Right cardiac atrium (tissue), 5 donors: ENCODE measurements around the gene PEAR1. TPM values are rescaled to one million over a fixed set of nuclear protein-coding genes. Genes with fewer than 3 reads are reported as not detected.

Experiments used
- ATAC-seq, 2 donors: fragments of 200-7000 bp; cut with Tn5 transposase; one replicate each; pipeline versions ENCODE4 v1.8.0 to v1.9.1; 2020; ENCODE audit warnings: moderate library complexity in 2 of 2, mild to moderate bottlenecking in 1 of 2
- DNase-seq, 3 donors: peaks; one replicate each; pipeline ENCODE4 v3.0.0-alpha.2; 2020
- H3K27ac ChIP-seq: one replicate; pipeline ENCODE4 v1.5.1; 2013; ENCODE audit warnings: mild to moderate bottlenecking, low read length, control low read depth, moderate library complexity
- H3K27me3 ChIP-seq: one replicate; pipeline ENCODE4 v1.6.1; 2013; ENCODE audit not compliant: control insufficient read depth, insufficient read depth
- H3K4me1 ChIP-seq: one replicate; pipeline ENCODE4 v1.6.1; 2013; ENCODE audit warnings: low read length; ENCODE audit not compliant: control insufficient read depth, insufficient read depth
- H3K4me3 ChIP-seq: one replicate; pipeline ENCODE4 v1.5.1; 2013; ENCODE audit warnings: low read length, control low read depth
- H3K9me3 ChIP-seq: one replicate; pipeline ENCODE4 v1.6.1; 2013; ENCODE audit warnings: low read length; ENCODE audit not compliant: control insufficient read depth
- WGBS: extraction: QIAGEN DNeasy Blood & Tissue Kit; methylation state at CpG from one replicate; pipeline ENCODE4 v1.1.7; 2013; 5-methylcytosine and 5-hydroxymethylcytosine counted together
- intact Hi-C, 4 donors: fragments of 100-400 bp; cut with DNase I; formaldehyde crosslinking; loops; one replicate each; pipeline versions ENCODE4 v1.11.0 to v1.14.0; 2022 to 2023
- polyA plus RNA-seq: library from polyadenylated mRNA; stranded (reverse); fragments of 200-250 nt; gene quantifications from one replicate; pipeline ENCODE4 v1.2.3, GENCODE V29; 2013
- total RNA-seq, 4 donors: library from RNA; stranded (reverse); fragmentation: NEBNext Ultra II Directional; extraction: Animal tissue kit (Norgen Biotek cat#: 25700); gene quantifications; one replicate each; pipeline ENCODE4 v1.2.1, GENCODE V29; 2021
- donor health status: healthy with polysubstance abuse.
- donor health status: DM: no; HTN: yes; CAD: no.
- donor health status: DM: no; HTN: no; CAD: no.
- donor health status: DM: no; HTN: yes; CAD: no; lungs with severe emphysema.
- donor health status: DM: yes; HTN: yes; CAD: no.

Gene PEAR1
- total and polyA plus RNA-seq, 5 donors = 6.6 to 10.3 (median 8.4) TPM

DNA sequence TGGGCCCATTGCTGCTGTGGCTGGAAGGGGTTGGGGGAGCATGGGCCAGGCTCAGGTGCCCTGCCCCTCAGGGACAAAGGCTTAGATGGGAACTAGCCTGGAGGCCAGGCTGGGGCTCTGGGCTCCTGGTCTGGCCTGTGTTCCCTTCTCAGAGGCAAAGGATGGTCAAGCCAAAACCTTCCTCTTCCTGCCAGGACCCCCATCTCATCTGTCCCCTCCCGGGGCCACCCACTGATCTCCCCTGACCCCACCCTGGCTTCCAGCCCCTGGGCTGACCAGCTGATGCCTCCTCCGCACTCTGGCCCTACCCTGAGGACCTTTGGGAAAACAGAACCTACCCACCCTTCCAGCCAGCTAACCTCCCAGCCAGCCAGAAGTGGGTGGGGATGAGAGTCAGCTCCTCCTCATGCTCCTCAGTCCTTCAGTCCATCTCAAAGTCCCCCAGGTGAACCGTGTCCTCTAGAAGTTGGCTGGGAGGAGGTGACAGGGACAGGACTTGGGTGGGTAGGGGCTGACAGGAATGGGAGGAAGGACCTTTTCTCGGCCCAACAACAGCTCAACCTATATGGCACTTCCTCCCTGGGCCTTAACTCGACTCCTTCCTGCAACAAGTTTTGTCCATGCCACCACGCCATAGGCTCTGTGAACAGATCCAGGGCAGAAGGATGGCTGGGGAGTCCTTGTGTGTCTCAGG is 7.5 kb downstream of the PEAR1 start:
- peak in 2 of 3 donors; percentile 37 to 38 for DNase-seq
- H3K4me3 ChIP-seq = no peak overlapping the region
- intact Hi-C loops = no loop called here
- peaks cover 21% of the 10 kb centered on the region for H3K4me1 ChIP-seq
- ATAC-seq = no peak
- H3K27ac ChIP-seq = no peak overlapping the region
- H3K27me3 ChIP-seq = no peaks in the 10 kb centered on the region
- no peaks in the 10 kb centered on the region for H3K9me3 ChIP-seq
- 63% methylated on average over 6 of the region's 6 CpGs for WGBS

DNA sequence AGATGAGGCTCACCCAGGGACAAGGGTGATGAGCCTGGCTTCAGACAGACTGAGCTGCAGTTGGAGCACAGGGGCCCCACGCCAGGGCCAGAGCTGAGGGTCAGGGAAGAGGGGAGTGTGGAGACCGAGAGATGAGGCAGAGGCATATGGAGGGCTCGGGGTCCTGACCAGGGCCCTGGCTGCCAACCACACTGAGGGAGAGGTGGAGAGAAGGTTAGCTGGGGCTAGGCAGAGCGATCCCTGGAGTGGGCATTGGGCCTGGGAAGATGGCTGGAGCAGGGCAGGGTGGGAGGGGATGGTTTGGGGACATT is 8.0 kb downstream of the PEAR1 start:
- intact Hi-C loops = no loop called here
- peak in 1 of 3 donors; percentile 30 for DNase-seq
- Histone ChIP-seq H3K4me1 (peaks cover 21% of the 10 kb centered on the region), H3K27ac (no peak overlapping the region), H3K9me3 (no peaks in the 10 kb centered on the region), H3K4me3 (no peak overlapping the region), H3K27me3 (no peaks in the 10 kb centered on the region)
- ATAC-seq = no peak
- 83% methylated on average over 4 of the region's 4 CpGs for WGBS

DNA sequence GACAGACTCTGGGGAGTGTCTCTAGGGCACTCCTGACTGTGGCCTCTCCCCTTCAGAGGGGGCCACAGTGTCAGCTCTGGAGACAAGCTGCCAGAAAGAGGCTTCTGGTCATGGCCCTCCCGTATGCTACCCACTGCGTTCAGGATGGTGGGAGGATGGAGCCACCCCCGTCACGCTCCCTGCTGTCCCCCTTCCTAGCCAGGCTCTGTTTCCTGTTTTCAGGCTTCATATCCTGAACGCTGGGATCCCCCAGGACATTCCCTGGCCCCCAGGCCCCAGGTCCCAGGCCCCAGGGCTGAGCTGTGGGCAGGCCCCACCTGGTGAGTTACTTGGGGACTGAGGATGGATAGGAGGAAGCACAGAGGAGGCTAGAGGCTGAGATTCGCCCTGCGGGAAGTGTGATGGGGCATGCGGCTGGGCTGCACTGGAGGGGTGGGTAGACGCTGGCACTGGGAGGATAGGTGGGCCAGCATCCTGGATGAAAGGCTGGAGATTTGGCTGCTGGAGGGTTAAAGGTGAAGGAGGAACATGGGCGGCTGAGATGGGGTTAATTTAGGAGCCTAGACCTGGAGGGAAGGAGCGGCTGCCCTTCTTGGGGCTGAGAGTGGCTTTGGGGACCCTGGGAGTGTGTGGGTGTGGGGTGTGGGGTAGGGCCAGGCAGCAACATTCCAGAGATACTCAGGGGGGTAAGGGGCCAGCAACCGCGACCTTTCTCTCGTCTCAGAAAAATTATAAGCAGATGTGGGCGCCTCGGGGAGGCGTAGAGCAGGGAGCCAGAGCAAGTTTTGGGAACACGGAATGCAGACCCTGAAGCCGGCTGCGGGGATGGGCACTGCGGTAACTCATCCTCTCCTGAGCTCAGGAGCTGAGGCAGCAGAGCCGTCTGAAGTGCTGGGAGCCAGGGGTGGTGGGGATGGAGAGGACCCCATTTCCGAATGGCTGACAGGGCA is 8.7 kb downstream of the PEAR1 start:
- peak in 1 of 3 donors; percentile 41 for DNase-seq
- Histone ChIP-seq H3K4me3 (no peak overlapping the region), H3K27ac (no peak overlapping the region), H3K9me3 (no peaks in the 10 kb centered on the region), H3K4me1 (peaks cover 21% of the 10 kb centered on the region), H3K27me3 (no peaks in the 10 kb centered on the region)
- ATAC-seq = no peak
- intact Hi-C loops = no loop called here
- WGBS = 51% methylated on average over 23 of the region's 23 CpGs

DNA sequence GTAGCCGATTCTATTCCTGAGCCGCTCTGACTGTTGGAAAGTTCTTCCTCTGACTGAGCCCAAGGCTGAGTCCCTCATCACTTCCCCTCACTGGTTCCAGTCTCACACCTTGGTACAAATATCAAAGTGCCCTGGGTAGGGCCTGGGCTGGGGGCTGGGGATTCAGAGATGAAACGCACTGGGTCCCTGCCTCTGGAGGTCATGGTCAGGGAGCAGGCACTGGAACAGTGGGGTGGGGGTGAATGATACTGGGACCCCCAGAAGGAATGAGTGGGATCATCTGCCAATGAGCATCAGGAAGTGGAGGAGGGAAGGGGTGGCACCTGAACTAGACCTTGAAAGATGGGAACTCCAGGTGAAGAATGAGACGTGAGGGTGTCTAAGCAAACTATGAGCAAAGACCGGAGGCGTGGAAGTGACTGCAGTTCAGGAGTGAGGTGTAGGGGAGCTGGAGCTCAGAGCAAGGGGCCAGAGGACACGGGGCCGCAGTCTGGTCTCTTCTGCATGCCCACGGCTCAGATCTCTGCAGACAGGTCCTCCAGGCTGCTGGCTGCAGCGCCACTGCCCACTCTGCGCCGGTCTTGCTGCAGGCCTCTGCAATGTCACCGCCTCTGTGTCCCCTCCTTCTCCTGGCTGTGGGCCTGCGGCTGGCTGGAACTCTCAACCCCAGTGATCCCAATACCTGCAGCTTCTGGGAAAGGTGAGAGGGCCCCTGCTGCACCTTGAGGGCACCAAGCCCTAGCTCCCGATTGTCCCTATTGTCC is 10.0 kb downstream of the PEAR1 start:
- ATAC-seq (no peak), DNase-seq (peak in 2 of 3 donors; percentile 64 to 70)
- no peak overlapping the region for H3K4me3 ChIP-seq
- no peaks in the 10 kb centered on the region for H3K9me3 ChIP-seq
- peaks cover 21% of the 10 kb centered on the region for H3K4me1 ChIP-seq
- no peak overlapping the region for H3K27ac ChIP-seq
- no peaks in the 10 kb centered on the region for H3K27me3 ChIP-seq
- intact Hi-C loops = no loop called here
- WGBS = 69% methylated on average over 15 of the region's 15 CpGs

DNA sequence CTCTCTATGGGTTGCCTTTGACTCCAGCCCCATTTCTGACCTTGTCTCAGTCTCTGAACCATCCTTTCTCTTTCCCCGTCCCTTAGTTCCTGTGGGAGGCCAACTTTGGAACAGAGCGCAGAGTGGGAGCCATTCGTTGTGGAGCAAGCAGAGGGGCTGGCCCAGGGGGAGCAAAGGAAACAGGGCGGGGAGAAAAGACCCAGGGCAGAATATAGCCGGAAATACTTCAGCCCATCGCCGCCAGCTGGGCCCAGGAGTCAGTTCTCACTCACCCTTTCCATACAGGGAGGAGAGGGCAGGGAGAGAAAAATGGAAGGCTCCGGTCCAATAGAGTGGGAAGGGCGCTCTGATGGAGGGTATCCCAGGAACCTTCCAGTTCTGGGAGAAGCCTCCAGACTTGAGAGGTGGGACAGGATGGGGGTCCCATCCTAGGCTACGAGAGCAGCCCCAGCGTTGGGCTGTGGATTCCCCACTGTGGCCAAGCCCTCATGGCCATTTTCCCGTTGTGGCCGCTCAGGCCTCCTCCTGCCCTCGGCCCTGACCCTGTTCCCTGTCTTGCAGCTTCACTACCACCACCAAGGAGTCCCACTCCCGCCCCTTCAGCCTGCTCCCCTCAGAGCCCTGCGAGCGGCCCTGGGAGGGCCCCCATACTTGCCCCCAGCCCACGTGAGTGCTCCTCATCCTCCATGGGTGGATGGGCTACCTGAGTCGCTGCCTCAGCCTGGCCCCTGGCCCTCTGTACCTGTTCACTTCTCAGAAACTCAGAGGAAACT is 10.9 kb downstream of the PEAR1 start:
- WGBS = 65% methylated on average over 19 of the region's 19 CpGs
- DNase-seq (peak in 1 of 3 donors; percentile 50), ATAC-seq (no peak)
- H3K27ac ChIP-seq = no peak overlapping the region
- no peak overlapping the region for H3K4me3 ChIP-seq
- H3K27me3 ChIP-seq = no peaks in the 10 kb centered on the region
- intact Hi-C loops = no loop called here
- H3K9me3 ChIP-seq = no peaks in the 10 kb centered on the region
- H3K4me1 ChIP-seq = peaks cover 21% of the 10 kb centered on the region

DNA sequence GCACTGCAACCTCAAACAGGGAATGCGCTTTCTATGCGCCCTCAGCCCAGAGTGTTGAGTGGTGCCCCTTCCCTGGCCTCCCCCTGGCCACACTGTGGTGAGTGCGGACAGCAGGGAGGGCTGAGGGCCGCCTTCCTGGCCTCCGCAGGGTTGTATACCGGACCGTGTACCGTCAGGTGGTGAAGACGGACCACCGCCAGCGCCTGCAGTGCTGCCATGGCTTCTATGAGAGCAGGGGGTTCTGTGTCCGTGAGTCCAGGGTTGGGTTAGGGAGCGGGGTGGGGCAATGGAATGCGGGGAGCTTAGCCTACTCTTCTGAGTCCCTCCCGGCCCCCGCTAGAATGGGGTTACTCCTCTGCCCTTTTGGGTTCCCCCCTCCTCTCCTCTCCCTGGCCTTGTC is 11.7 kb downstream of the PEAR1 start:
- H3K27me3 ChIP-seq = no peaks in the 10 kb centered on the region
- ATAC-seq (no peak), DNase-seq (peak in 1 of 3 donors; percentile 37)
- no peak overlapping the region for H3K4me3 ChIP-seq
- no peak overlapping the region for H3K27ac ChIP-seq
- WGBS = 86% methylated on average over 16 of the region's 16 CpGs
- intact Hi-C loops = no loop called here
- H3K4me1 ChIP-seq = peaks cover 19% of the 10 kb centered on the region
- no peaks in the 10 kb centered on the region for H3K9me3 ChIP-seq

DNA sequence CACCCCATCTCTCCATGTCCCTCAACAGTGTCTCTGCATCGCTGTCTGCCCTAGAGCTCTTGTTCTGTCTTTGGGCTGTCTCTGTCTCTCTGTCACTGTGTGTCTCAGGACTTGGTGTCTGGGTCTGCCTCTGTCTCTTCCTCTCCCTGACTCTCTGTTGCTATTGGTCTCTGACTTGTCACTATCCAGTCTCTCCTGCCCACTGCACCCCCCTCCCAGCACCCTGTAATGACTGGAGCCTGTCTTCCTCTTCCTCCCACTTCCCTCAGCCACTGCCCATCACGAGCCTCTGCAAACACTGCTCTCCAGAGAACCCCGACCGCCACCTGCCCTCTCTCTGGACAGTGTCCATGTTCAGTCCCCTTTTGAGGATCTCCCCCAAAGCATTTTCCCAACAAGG is 12.1 kb downstream of the PEAR1 start:
- whole genome bisulfite sequencing = 47% methylated on average over 4 of the region's 4 CpGs
- ATAC-seq = no peak
- H3K4me1 ChIP-seq = peaks cover 15% of the 10 kb centered on the region
- no peak overlapping the region for H3K4me3 ChIP-seq
- no peaks in the 10 kb centered on the region for H3K9me3 ChIP-seq
- intact Hi-C loops = no loop called here
- peak in 1 of 3 donors; percentile 28 for DNase-seq
- no peak overlapping the region for H3K27ac ChIP-seq
- H3K27me3 ChIP-seq = no peaks in the 10 kb centered on the region

DNA sequence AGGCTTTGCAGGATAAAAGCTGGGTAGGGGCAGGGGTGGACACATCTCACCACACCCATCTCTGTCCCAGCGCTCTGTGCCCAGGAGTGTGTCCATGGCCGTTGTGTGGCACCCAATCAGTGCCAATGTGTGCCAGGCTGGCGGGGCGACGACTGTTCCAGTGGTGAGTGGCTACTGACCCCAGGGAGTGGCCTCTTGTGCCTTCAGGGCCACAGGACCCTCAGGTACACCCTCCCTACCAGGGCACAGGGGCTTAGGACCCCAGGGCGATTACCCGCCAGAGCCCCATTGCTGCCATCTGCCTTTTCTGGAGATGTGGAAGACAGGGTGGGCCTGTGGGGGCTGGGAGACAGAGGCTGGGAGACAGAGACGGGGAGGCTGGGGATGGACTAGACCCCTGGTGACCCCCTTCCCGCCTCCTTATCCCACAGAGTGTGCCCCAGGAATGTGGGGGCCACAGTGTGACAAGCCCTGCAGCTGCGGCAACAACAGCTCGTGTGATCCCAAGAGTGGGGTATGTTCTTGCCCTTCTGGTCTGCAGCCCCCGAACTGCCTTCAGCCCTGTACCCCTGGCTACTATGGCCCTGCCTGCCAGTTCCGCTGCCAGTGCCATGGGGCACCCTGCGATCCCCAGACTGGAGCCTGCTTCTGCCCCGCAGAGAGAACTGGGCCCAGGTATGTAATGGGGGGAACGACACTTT is 12.8 kb downstream of the PEAR1 start:
- WGBS = 93% methylated on average over 16 of the region's 16 CpGs
- no peak for ATAC-seq
- intact Hi-C loops = no loop called here
- DNase-seq = peak in 1 of 3 donors; percentile 38
- Histone ChIP-seq H3K4me1 (peaks cover 7% of the 10 kb centered on the region), H3K27ac (no peak overlapping the region), H3K4me3 (no peak overlapping the region), H3K27me3 (no peaks in the 10 kb centered on the region), H3K9me3 (no peaks in the 10 kb centered on the region)

DNA sequence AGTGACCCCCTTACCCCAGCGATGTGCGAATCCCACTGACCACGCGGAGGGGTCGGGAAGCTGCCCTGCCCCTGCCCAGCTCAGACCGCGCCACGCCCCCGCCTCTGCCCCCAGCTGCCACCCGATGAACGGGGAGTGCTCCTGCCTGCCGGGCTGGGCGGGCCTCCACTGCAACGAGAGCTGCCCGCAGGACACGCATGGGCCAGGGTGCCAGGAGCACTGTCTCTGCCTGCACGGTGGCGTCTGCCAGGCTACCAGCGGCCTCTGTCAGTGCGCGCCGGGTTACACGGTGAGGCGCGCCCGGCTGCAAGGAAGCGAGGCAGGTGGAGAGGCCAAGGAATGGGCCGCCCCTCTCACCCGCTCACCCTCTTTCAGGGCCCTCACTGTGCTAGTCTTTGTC is 15.0 kb downstream of the PEAR1 start:
- Histone ChIP-seq H3K4me1 (no peaks in the 10 kb centered on the region), H3K4me3 (no peak overlapping the region), H3K27me3 (no peaks in the 10 kb centered on the region), H3K9me3 (no peaks in the 10 kb centered on the region), H3K27ac (no peak overlapping the region)
- ATAC-seq (no peak), DNase-seq (peak in 1 of 3 donors; percentile 63)
- 72% methylated on average over 29 of the region's 29 CpGs for WGBS
- intact Hi-C loops = no loop called here

DNA sequence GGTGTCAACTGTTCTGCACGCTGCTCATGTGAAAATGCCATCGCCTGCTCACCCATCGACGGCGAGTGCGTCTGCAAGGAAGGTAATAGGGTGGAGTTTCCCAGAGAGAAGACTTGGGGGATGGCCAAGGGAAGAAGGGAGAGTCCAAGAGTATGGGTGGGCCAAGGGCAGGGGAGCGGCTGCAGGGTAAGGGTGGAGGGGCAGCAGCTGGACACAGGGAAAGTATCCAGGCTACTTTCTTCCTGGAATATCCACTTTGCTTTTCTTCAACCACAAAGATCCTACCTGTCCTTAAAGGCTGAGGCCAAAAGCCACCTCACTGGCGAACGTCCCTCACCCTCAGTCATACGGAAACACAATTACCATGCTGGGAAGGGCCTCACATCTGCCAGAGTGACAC is 15.4 kb downstream of the PEAR1 start:
- Histone ChIP-seq H3K27ac (no peak overlapping the region), H3K4me3 (no peak overlapping the region), H3K4me1 (no peaks in the 10 kb centered on the region), H3K9me3 (no peaks in the 10 kb centered on the region), H3K27me3 (no peaks in the 10 kb centered on the region)
- ATAC-seq (peak in 1 of 2 donors; percentile 19), DNase-seq (peak in 1 of 3 donors; percentile 17)
- 50% methylated on average over 10 of the region's 10 CpGs for WGBS
- intact Hi-C loops = no loop called here
